GM12892 (cell line): ENCODE data around the gene APOA4. TPM values are rescaled to one million over a fixed set of nuclear protein-coding genes. Genes with fewer than 3 reads are reported as not detected.
A peak's percentile ranks its signal among the peaks of the same experiment; 100 is the strongest.

ENCODE experiments used
- DNase-seq: peaks from one replicate; pipeline ENCODE4 v3.0.0; 2011; ENCODE audit not compliant: insufficient read length
- FAIRE-seq: peaks from 2 replicates; lab custom pipeline; 2011; peaks lifted over from hg19 to GRCh38; lab: Jason Lieb, UNC
- POLR2A ChIP-seq: IDR thresholded peaks from 2 replicates; pipeline ENCODE4 v1.6.1; 2011; ENCODE audit warnings: low read depth, low read length, control low read depth
- POLR2AphosphoS5 ChIP-seq: IDR thresholded peaks from 2 replicates; pipeline ENCODE4 v1.6.1; 2011; ENCODE audit warnings: low read depth, low read length, control low read depth
- TAF1 ChIP-seq: IDR thresholded peaks from 2 replicates; pipeline ENCODE4 v1.6.1; 2011; ENCODE audit warnings: low read depth, mild to moderate bottlenecking, control low read depth, low read length, borderline replicate concordance
- polyA plus RNA-seq: library from polyadenylated mRNA; unstranded; fragments of >200 nt; gene quantifications from one replicate; pipeline ENCODE4 v1.2.1, GENCODE V29; 2012; ENCODE audit warnings: missing spikeins, inconsistent platforms; ENCODE audit not compliant: missing spikeins

The APOA4 gene
- not detected for polyA plus RNA-seq

- DNase-seq (no peak), FAIRE-seq (no peak)
- TF ChIP-seq POLR2AphosphoS5 (no peak), POLR2A (no peak), TAF1 (no peak)
Observed at GRCh38 chr11:116823031-116823843, at the start of gene APOA4. APOA4 (minus strand) TSS chr11:116823304; CDS start chr11:116823191, 113 bp downstream.

GRCh38 chr11:116871248-116871647, 48.1 kb upstream of the APOA4 start:
- DNase-seq, result no peak
- FAIRE-seq, result peak; percentile 36
- TF ChIP-seq POLR2AphosphoS5 (no peak), POLR2A (no peak), TAF1 (no peak)

- no peak for TF ChIP-seq POLR2AphosphoS5
- no peak for FAIRE-seq
- no peak for DNase-seq
Observed at GRCh38 chr11:116870054-116870453, 47.0 kb upstream of the APOA4 start.

- no peak for FAIRE-seq
- TF ChIP-seq POLR2A, result no peak
- TF ChIP-seq TAF1, result no peak
- TF ChIP-seq POLR2AphosphoS5, result no peak
Observed at GRCh38 chr11:116869610-116870009, 46.5 kb upstream of the APOA4 start.

GRCh38 chr11:116868066-116868465, 45.0 kb upstream of the APOA4 start:
- no peak for TF ChIP-seq POLR2A
- TF ChIP-seq POLR2AphosphoS5, result no peak
- TF ChIP-seq TAF1, result no peak
- no peak for DNase-seq
- no peak for FAIRE-seq

More at GRCh38 chr11:116869610-116870009, 46.5 kb upstream of the APOA4 start:
- no peak for DNase-seq

- no peak for FAIRE-seq
Observed at GRCh38 chr11:116867619-116868018, 44.5 kb upstream of the APOA4 start.

GRCh38 chr11:116866804-116867455, 43.8 kb upstream of the APOA4 start:
- no peak for FAIRE-seq
- no peak for DNase-seq
- no peak for TF ChIP-seq POLR2AphosphoS5
- TF ChIP-seq POLR2A, result no peak
- TF ChIP-seq TAF1, result no peak

More at GRCh38 chr11:116867619-116868018, 44.5 kb upstream of the APOA4 start:
- TF ChIP-seq POLR2A (no peak), POLR2AphosphoS5 (no peak), TAF1 (no peak)
- no peak for DNase-seq

GRCh38 chr11:116865696-116866095, 42.6 kb upstream of the APOA4 start:
- DNase-seq (no peak), FAIRE-seq (no peak)
- no peak for TF ChIP-seq POLR2A
- no peak for TF ChIP-seq TAF1
- no peak for TF ChIP-seq POLR2AphosphoS5

GRCh38 chr11:116864531-116864930, 41.4 kb upstream of the APOA4 start:
- FAIRE-seq (no peak), DNase-seq (no peak)
- TF ChIP-seq TAF1, result no peak
- no peak for TF ChIP-seq POLR2A
- TF ChIP-seq POLR2AphosphoS5, result no peak

- no peak for DNase-seq
- TF ChIP-seq POLR2AphosphoS5 (no peak), TAF1 (no peak)
- no peak for FAIRE-seq
Observed at GRCh38 chr11:116862951-116863350, 39.8 kb upstream of the APOA4 start.

- TF ChIP-seq POLR2AphosphoS5, result no peak
- TF ChIP-seq POLR2A, result no peak
- no peak for TF ChIP-seq TAF1
- DNase-seq, result no peak
- FAIRE-seq, result no peak
Observed at GRCh38 chr11:116862185-116862584, 39.1 kb upstream of the APOA4 start.
